ENCODE measurements around the gene GAL3ST1. TPM values are rescaled to one million over a fixed set of nuclear protein-coding genes. Genes with fewer than 3 reads are reported as not detected.

The GAL3ST1 gene
- total and polyA plus RNA-seq, 8 donors = 0.87 to 48.4 (median 3.7) TPM

DNA sequence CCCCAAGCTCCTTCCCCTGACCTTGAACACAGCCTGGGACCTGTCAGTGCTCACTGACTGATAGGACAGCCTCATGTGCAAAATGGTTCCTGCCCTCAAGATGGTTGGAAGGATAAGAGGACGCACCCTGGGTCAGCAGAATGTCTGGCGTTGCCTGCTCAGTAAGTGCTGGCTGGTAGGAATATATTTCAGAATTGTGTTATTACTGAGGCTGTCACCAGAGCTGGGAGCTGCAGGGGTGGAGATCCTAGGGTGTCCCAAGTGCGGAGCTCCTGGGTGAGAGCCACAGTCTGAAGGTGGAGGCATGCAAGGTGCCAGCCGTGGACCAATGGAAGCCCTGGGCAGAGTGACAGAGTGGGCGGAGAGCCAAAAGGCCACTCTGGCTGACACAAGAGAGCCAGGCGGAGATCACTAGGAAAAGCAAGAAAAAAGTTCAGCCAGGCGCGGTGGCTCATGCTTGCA lies 67.9 kb downstream of the GAL3ST1 start:
- H3K9me3 ChIP-seq = peaks cover 0 to 3% (median 0%) of the 10 kb centered on the region in 4 donors
- H3K4me1 ChIP-seq = peaks cover 0 to 16% (median 11%) of the 10 kb centered on the region in 4 donors
- 31 to 54% (median 44%) methylated on average over 8 of the region's 8 CpGs for WGBS, 5 donors
- DNase-seq = peak; percentile 11 to 72
- no peaks in the 10 kb centered on the region for H3K36me3 ChIP-seq
- no peak overlapping the region for H3K27ac ChIP-seq
- peaks cover 0 to 62% (median 21%) of the 10 kb centered on the region in 3 donors for H3K27me3 ChIP-seq
- H3K4me3 ChIP-seq = no peak overlapping the region
- intact Hi-C loops (cut with DNase I; ENCODE audit: low total_unique reads) = no loop called here
- TF ChIP-seq POLR2A (IDR thresholded peaks at IDR 0.05) (no peak), EP300 (IDR thresholded peaks at IDR 0.05) (no peak), POLR2AphosphoS5 (IDR thresholded peaks at IDR 0.05) (no peak)
- TF ChIP-seq, protein P1, sequence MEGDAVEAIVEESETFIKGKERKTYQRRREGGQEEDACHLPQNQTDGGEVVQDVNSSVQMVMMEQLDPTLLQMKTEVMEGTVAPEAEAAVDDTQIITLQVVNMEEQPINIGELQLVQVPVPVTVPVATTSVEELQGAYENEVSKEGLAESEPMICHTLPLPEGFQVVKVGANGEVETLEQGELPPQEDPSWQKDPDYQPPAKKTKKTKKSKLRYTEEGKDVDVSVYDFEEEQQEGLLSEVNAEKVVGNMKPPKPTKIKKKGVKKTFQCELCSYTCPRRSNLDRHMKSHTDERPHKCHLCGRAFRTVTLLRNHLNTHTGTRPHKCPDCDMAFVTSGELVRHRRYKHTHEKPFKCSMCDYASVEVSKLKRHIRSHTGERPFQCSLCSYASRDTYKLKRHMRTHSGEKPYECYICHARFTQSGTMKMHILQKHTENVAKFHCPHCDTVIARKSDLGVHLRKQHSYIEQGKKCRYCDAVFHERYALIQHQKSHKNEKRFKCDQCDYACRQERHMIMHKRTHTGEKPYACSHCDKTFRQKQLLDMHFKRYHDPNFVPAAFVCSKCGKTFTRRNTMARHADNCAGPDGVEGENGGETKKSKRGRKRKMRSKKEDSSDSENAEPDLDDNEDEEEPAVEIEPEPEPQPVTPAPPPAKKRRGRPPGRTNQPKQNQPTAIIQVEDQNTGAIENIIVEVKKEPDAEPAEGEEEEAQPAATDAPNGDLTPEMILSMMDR (IDR thresholded peaks at IDR 0.05) = no peak

Other genes with a start within 250 kb of the GAL3ST1 start
- gene TBC1D10A, start 247.7 kb downstream of the GAL3ST1 start, total RNA-seq = 10 to 100 TPM in 3 of 5 donors, 1 to 10 TPM in 2; 2.2 to 23.2 (median 16.3) TPM
- 10 to 100 TPM; 14.2 to 24.5 (median 20.3) TPM for gene TBC1D10A, start 247.7 kb downstream of the GAL3ST1 start, polyA plus RNA-seq
- gene SF3A1, start 217.8 kb downstream of the GAL3ST1 start, total RNA-seq = 100 to 1,000 TPM in 1 of 5 donors, 10 to 100 TPM in 4; 30.3 to 316 (median 38.8) TPM
- gene SF3A1, start 217.8 kb downstream of the GAL3ST1 start, polyA plus RNA-seq = 10 to 100 TPM; 13.6 to 15.6 (median 15.0) TPM
- gene CCDC157, start 217.7 kb downstream of the GAL3ST1 start, total RNA-seq = 1 to 10 TPM in 3 of 5 donors, under 1 TPM in 1, not detected in 1; 0.73 to 9.0 (median 3.0) TPM
- gene CCDC157, start 217.7 kb downstream of the GAL3ST1 start, polyA plus RNA-seq = 1 to 10 TPM; 1.7 to 3.7 (median 1.9) TPM
- 10 to 100 TPM in 3 of 5 donors, 1 to 10 TPM in 2; 3.6 to 29.4 (median 15.6) TPM for gene RNF215, start 187.3 kb downstream of the GAL3ST1 start, total RNA-seq
- gene RNF215, start 187.3 kb downstream of the GAL3ST1 start, polyA plus RNA-seq = 1 to 10 TPM; 4.1 to 8.4 (median 4.3) TPM
- gene SEC14L2, start 177.6 kb downstream of the GAL3ST1 start, total RNA-seq = 10 to 100 TPM in 2 of 5 donors, 1 to 10 TPM in 1, not detected in 2; 4.1 to 19.4 (median 17.1) TPM
- gene SEC14L2, start 177.6 kb downstream of the GAL3ST1 start, polyA plus RNA-seq = 10 to 100 TPM in 1 of 3 donors, 1 to 10 TPM in 2; 9.9 to 10.3 (median 10.0) TPM
- gene MTFP1, start 148.9 kb downstream of the GAL3ST1 start, total RNA-seq = 10 to 100 TPM in 2 of 5 donors, 1 to 10 TPM in 2, not detected in 1; 1.8 to 14.8 (median 10.2) TPM
- gene MTFP1, start 148.9 kb downstream of the GAL3ST1 start, polyA plus RNA-seq = 10 to 100 TPM; 15.3 to 45.0 (median 27.4) TPM
- not detected for gene SEC14L3, start 102.6 kb downstream of the GAL3ST1 start, total RNA-seq
- gene SEC14L3, start 102.6 kb downstream of the GAL3ST1 start, polyA plus RNA-seq = not detected
- gene SEC14L4, start 69.0 kb downstream of the GAL3ST1 start, total RNA-seq = 1 to 10 TPM in 1 of 5 donors, not detected in 4; 4.5 TPM
- under 1 TPM in 2 of 3 donors, not detected in 1; 0.13 to 0.37 TPM for gene SEC14L4, start 69.0 kb downstream of the GAL3ST1 start, polyA plus RNA-seq
- under 1 TPM in 1 of 5 donors, not detected in 4; 0.58 TPM for gene SEC14L6, start 27.9 kb downstream of the GAL3ST1 start, total RNA-seq
- 1 to 10 TPM in 1 of 3 donors, under 1 TPM in 2; 0.68 to 1.4 (median 1.00) TPM for gene SEC14L6, start 27.9 kb downstream of the GAL3ST1 start, polyA plus RNA-seq
- 10 to 100 TPM; 22.8 to 94.5 (median 38.7) TPM for gene PES1, start 17.2 kb upstream of the GAL3ST1 start, total RNA-seq
- gene PES1, start 17.2 kb upstream of the GAL3ST1 start, polyA plus RNA-seq = 10 to 100 TPM; 46.2 to 63.1 (median 48.0) TPM
- gene TCN2, start 32.5 kb upstream of the GAL3ST1 start, total RNA-seq = 10 to 100 TPM in 2 of 5 donors, 1 to 10 TPM in 3; 1.4 to 16.3 (median 2.3) TPM
- gene TCN2, start 32.5 kb upstream of the GAL3ST1 start, polyA plus RNA-seq = 10 to 100 TPM in 1 of 3 donors, 1 to 10 TPM in 2; 4.1 to 10.1 (median 4.3) TPM
- 1 to 10 TPM in 4 of 5 donors, under 1 TPM in 1; 0.45 to 7.2 (median 2.6) TPM for gene SLC35E4, start 61.1 kb upstream of the GAL3ST1 start, total RNA-seq
- 1 to 10 TPM in 2 of 3 donors, under 1 TPM in 1; 0.46 to 3.4 (median 1.8) TPM for gene SLC35E4, start 61.1 kb upstream of the GAL3ST1 start, polyA plus RNA-seq
- gene DUSP18, start 93.2 kb upstream of the GAL3ST1 start, total RNA-seq = 10 to 100 TPM in 2 of 5 donors, 1 to 10 TPM in 2, not detected in 1; 4.5 to 46.9 (median 10.9) TPM
- gene DUSP18, start 93.2 kb upstream of the GAL3ST1 start, polyA plus RNA-seq = 1 to 10 TPM; 1.4 to 4.2 (median 2.9) TPM
- gene OSBP2, start 120.2 kb upstream of the GAL3ST1 start, total RNA-seq = 1 to 10 TPM in 3 of 5 donors, under 1 TPM in 1, not detected in 1; 0.58 to 9.5 (median 8.5) TPM
- gene OSBP2, start 120.2 kb upstream of the GAL3ST1 start, polyA plus RNA-seq = 1 to 10 TPM; 1.3 to 1.8 (median 1.3) TPM